AG04449 (cell line): ENCODE data around the gene NOP16.
"Not testable (repeated sequence)": the region's sequence is repeated elsewhere in the genome, so short reads cannot be mapped to it uniquely, and the experiment has no call there.

Experiments used
- CTCF ChIA-PET: fragments of 350-600 bp; formaldehyde crosslinking; extraction: SDS; loops from one replicate; lab custom pipeline; 2021; ENCODE audit warnings: antibody characterized with exemption; lab: Yijun Ruan, JAX
- POLR2A ChIA-PET: fragments of 400-600, 350-600 bp; formaldehyde crosslinking; extraction: SDS; loops from one replicate; lab custom pipeline; 2020; ENCODE audit warnings: antibody characterized with exemption, inconsistent platforms; lab: Yijun Ruan, JAX
- DNase-seq: peaks from one replicate; pipeline ENCODE4 v3.0.0-alpha.2; 2010; ENCODE audit warnings: low read depth, low spot score
- H3K4me3 ChIP-seq: 2 replicates; pipeline ENCODE4 v1.5.1; 2011; ENCODE audit warnings: low read depth, mild to moderate bottlenecking, control low read depth, low read length
- TF ChIP-seq, protein P1 (sequence below): IDR thresholded peaks from one replicate; pipeline ENCODE4 v1.5.1; 2011; ENCODE audit warnings: mild to moderate bottlenecking, moderate library complexity, low read length, control low read depth, inconsistent platforms; ENCODE audit not compliant: insufficient read depth; ENCODE audit errors: missing control alignments

Gene NOP16

DNA sequence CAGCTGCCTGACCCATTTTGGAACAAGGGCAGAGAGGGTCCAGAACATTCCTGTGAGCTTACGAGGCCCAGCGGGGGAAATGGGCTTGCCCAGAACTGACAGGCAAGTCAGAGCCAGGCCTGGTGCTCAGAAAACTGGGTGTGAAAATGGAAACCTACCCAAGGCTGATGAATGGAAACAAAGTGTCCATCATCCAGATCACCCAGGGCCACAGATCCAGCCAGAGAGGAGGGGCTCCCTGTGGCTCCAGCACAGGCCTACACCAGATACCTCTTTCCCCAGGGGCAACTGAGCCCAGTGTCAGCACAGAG, 24.8 kb upstream of the NOP16 start:
- TF ChIP-seq, protein P1, sequence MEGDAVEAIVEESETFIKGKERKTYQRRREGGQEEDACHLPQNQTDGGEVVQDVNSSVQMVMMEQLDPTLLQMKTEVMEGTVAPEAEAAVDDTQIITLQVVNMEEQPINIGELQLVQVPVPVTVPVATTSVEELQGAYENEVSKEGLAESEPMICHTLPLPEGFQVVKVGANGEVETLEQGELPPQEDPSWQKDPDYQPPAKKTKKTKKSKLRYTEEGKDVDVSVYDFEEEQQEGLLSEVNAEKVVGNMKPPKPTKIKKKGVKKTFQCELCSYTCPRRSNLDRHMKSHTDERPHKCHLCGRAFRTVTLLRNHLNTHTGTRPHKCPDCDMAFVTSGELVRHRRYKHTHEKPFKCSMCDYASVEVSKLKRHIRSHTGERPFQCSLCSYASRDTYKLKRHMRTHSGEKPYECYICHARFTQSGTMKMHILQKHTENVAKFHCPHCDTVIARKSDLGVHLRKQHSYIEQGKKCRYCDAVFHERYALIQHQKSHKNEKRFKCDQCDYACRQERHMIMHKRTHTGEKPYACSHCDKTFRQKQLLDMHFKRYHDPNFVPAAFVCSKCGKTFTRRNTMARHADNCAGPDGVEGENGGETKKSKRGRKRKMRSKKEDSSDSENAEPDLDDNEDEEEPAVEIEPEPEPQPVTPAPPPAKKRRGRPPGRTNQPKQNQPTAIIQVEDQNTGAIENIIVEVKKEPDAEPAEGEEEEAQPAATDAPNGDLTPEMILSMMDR = no peak
- ChIA-PET CTCF (interaction anchor here (1.1 to 6.1 kb wide), 3 partner anchors 16 to 159 kb away, joined by 3 to 66 read pairs (median 51); partner anchors contain the start of gene FAF2), POLR2A (no interaction called here)
- no peak for DNase-seq
- H3K4me3 ChIP-seq = no peak overlapping the region

DNA sequence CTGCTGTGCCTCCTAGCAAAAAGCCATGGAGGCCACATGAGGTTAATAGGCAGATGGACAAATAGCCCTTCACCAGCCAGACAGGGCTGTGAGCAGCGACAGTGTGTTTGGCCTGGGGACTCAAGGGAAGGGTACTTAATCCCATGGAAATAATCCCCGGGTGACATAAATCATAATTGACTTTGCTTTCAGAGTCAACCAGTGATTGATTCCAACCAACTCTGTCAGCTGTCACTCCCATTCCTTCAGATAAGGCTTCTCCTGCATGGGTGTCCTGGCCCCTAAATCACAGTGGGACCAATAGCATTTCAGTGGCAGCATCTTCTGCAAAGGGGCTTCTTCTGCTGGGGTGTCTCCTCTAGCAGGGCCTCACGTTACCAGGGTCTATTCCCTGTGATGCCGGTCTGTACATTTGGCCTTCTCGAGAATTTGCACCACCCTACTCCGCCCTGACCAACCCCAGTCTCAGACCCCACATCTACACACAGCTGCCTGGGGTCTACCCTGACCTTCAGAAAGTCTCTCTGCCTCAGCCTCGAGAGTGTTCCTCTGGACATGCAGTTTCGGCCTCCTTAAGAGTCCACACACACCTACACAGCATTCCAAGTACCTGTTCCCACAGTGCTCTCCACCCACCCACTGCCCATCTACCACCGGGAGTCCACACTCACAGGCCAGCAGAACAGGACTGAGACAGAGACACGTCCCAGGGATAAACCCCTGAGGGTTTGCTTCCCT, 24.3 kb upstream of the NOP16 start:
- H3K4me3 ChIP-seq = no peak overlapping the region
- CTCF ChIA-PET = interaction anchor here (0.8 kb wide), 1 partner anchor 36 kb away, joined by 3 read pairs; the partner anchor contains the start of gene FAF2
- TF ChIP-seq, protein P1 = no peak
- DNase-seq = no peak
- POLR2A ChIA-PET = no interaction called here

DNA sequence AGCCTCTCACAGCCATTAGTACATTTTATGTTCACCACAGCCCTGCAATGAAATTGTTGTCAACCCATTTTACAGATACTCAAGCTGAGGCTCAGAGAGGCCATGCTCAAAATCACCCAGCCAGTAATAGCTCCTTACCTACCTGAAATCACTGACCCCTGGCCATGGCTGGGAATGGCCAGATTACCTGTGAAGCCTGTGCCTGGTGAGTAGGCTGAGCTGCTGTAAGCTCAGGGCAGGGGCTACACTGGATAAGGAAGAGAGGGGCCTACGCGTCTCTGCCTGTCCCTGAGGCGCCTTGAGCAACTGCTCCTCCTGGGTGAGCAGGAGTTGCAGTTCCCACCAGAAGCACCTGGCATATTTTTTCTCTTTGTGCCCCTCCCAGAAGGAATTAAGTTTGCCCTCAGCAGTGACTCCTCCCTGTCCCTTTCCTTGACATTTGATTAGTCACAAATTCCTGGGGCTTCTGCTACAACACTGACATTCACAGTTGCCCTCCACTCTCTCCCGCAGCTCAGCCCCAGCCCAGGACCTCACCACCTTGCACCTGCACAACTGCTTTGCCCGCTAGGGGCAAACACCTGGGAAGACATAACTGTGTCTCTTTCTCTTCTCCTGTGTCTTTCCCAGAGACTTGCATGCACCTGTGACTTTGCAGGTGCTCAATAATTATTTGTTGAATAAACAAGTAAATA, 22.2 kb upstream of the NOP16 start:
- CTCF ChIA-PET = interaction anchor here (1.0 to 1.7 kb wide), 3 partner anchors 37 to 248 kb away, joined by 3 to 6 read pairs (median 5); partner anchors contain the start of gene FAF2
- no peak for DNase-seq
- POLR2A ChIA-PET = no interaction called here
- TF ChIP-seq, protein P1 = no peak
- H3K4me3 ChIP-seq = no peak overlapping the region

DNA sequence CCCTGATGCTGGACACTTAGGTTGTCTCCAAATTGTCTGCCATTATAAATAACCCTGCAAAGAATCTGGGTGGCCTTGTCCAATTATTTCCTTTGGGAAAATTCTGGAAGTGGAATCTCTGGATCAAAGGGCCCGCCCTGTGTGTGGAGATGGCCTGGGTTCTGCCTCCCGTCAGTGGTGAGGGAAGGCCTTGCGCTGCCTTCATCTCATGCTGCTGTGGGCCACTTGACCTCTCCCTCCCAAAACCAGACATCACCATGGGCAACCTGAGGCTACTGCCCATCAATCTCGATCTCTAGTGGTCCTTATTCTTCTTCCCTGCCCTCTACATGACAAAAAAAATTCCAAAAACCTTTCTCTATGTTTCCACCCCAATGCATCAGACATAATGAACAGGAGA, 21.4 kb upstream of the NOP16 start:
- H3K4me3 ChIP-seq = no peak overlapping the region
- POLR2A ChIA-PET = interaction anchor here (0.6 kb wide), 1 partner anchor 899 kb away, joined by 3 read pairs; no protein-coding TSS in a partner anchor
- CTCF ChIA-PET = interaction anchor here (1.0 to 1.7 kb wide), 3 partner anchors 38 to 249 kb away, joined by 3 to 6 read pairs (median 5); partner anchors contain the start of gene FAF2
- TF ChIP-seq, protein P1 = no peak
- DNase-seq = no peak

DNA sequence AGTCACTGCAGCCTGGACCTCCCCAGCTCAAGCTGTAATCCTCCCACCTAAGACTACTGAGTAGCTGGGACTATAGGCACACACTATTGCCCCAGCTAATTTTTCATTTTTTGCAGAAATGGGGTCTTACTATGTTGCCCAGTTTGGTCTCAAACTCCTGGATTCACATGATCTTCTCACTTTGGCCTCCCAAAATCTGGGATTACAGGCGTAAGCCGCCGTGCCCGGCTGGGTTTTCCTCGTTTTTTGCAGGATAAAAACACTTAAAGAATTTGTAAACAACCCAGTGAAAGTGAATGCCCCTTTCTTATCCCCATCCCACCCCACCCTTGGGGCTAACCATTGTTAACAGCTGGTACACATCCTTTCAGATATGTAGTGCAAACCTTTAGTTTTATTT, 20.2 kb upstream of the NOP16 start:
- H3K4me3 ChIP-seq = no peak overlapping the region
- POLR2A ChIA-PET = no interaction called here
- TF ChIP-seq, protein P1 = no peak
- CTCF ChIA-PET = interaction anchor here (5.2 kb wide), 1 partner anchor 8 kb away, joined by 26 read pairs; the partner anchor contains the start of gene CLTB
- DNase-seq = no peak

DNA sequence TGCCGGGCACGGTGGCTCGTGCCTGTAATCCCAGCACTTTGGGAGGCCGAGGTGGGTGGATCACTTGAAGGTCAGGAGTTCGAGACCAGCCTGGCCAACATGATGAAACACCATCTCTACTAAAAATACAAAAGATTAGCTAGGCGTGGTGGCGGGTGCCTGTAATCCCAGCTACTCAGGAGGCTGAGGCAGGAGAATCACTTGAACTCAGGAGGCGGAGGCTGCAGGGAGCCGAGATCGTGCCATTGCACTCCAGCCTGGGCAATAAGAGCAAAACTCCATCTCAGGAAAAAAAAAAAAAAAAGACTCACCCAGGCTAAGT, 19.8 kb upstream of the NOP16 start:
- POLR2A ChIA-PET, H3K4me3 ChIP-seq, DNase-seq: not testable (repeated sequence)
- CTCF ChIA-PET = interaction anchor here (0.8 to 5.2 kb wide), 2 partner anchors 8 to 38 kb away, joined by 3 to 26 read pairs; partner anchors contain the start of gene CLTB
